Stimulated activated CD4-positive, alpha-beta T cell treated with anti-CD3 and anti-CD28 coated beads, Interleukin-15, amount 100 ng/mL, for 1 hour (primary cell): Measurements from ENCODE around the gene SAV1.
"Not testable (repeated sequence)": the region's sequence is repeated elsewhere in the genome, so short reads cannot be mapped to it uniquely, and the experiment has no call there.

ENCODE experiments used
- DNase-seq, 2 donors: peaks; one replicate each; pipeline ENCODE4 v3.0.0-alpha.2; 2020; ENCODE audit warnings: low read depth in 1 of 2, low spot score in 1 of 2

SAV1 gene

DNA sequence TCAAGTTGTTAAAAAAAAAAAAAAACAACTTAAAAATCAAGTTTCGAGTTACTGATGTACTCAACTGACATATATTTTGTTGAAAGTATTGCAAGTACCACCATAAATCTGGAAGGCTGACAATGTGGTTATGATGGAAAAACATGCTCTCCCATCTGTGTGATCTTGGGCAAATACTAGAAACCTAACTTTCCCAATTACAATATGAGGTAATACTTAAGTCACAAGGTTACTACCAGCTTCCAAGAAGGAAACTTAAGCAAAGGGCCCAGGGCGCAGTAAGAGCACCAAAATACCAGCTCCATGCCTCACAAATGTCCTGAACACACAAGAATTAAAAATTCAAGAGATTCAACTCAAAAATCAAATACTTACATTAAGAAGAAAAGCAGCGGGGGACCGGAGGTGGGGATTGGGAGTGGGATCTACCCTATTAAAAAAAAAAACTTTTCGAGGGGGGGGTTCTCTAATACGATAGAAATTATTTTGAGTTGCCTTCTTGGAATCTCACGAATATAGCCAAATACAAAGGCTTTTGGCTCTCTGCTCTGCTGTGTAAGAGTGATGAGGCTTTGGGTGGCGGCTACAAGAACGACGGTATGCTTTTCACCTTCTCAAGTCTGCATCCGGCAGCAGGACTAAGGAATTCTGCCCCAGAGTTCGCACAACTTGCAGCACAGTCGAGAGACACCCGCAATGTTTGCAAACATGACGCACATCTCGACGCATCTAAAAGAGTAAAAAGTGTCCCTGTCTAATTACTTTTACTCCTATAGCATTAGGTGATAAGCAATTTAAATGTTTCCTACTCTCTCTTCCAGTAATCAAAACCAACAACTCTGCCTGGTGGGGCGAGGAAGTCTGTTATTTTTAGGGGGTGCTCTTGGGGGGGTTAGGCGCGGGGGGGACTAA is 1.1 kb downstream of the SAV1 start:
- DNase-seq: no peak

- not testable (repeated sequence) for DNase-seq
These were observed 2.8 kb downstream of the SAV1 start for GRCh38 chr14:50665300-50665699.

- DNase-seq: not testable (repeated sequence)
These were observed 3.5 kb downstream of the SAV1 start for GRCh38 chr14:50664579-50664978.

DNA sequence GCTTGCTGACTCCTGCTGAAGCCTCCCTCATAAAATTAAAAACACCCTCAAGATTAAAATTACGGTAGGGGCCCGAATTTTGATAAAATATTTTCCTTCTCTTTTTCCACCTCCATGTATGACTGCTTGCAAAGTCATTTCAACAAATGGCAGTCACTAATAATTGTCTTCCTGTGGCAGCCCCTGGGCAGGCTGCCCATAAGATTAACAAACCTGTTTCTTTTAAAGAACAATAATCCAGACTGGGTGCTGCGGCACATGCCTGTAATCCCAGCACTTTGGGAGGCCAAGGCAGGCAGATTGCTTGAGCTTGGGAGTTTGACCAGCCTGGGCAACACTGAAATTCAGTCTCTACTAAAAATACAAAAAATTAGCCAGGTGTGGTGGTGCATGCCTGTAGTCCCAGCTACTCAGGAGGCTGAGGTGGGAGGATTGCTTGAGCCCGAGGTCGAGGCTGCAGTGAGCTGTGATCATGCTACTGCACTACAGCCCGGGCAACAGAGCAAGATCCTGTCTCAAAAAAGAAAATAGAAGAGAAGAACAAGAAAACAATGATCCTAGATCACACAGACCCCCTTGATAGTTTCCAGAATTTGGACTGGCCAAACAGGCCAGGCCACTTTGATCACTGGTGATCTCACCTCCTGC is 8.7 kb downstream of the SAV1 start:
- no peak for DNase-seq

GRCh38 chr14:50658203-50658602 is 9.9 kb downstream of the SAV1 start:
- no peak for DNase-seq

DNA sequence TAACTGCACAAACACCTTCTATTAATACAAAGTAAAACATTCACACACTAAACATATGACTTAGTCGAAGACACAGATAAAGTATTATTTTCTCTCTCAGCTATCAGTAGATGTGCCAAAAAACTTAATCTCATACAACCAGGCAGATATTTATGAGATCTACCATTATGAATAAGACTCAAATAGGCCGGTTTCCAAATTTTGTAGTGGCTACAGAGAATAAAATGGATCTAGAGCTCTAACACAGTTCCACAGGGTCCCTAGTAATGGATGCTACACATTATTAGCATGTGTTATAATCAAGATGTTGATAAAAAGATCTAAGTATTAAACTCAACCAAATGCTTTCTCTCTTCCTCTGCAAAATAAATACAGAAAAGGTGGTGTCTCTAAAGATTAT is 10.4 kb downstream of the SAV1 start:
- no peak for DNase-seq

DNA sequence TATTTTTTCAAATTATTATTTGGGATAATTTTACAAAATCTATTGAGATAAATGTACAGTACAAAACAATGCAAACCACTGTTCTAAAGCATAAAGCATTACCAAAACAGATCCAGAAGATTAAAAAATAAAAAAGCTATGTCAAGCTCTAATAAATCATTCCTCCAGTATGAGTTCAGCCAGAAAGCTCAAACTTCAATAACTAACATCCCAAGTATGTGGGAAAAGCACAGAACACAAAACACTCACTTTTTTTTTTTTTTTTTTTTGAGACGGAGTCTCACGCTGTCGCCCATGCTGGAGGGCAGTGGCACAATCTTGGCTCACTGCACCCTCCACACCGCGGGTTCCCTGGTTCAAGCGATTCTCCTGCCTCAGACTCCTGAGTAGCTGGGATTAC is 11.3 kb downstream of the SAV1 start:
- no peak for DNase-seq

DNA sequence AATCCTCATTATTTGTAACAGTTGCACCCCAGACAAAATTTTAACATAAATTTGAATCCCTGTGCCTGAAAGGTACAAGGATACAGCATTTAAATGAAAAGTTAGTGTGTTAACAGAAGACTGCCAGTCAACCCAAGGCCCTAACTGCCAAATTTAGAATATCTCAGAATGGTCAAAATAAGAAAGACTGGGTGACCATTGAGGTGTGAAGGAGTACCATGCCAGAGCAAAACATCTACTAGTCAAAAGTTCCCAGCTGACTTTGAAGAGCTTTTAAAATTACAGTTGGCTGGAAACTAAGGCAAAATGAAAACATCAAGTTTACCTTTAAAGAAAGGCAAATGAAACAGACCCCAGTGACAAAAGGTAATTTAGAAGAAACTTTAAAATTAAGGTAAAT is 18.4 kb downstream of the SAV1 start:
- no peak for DNase-seq

GRCh38 chr14:50647753-50648152 is 20.4 kb downstream of the SAV1 start:
- no peak for DNase-seq

GRCh38 chr14:50647282-50647681 is 20.8 kb downstream of the SAV1 start:
- no peak for DNase-seq

- no peak for DNase-seq
These were observed 33.0 kb downstream of the SAV1 start for GRCh38 chr14:50635141-50635540.

- DNase-seq: no peak
These were observed 34.2 kb downstream of the SAV1 start for GRCh38 chr14:50633954-50634353.

- DNase-seq: no peak
These were observed 36.7 kb downstream of the SAV1 start for GRCh38 chr14:50631408-50631821.

- not testable (repeated sequence) for DNase-seq
These were observed 43.2 kb downstream of the SAV1 start for GRCh38 chr14:50624947-50625346.

DNA sequence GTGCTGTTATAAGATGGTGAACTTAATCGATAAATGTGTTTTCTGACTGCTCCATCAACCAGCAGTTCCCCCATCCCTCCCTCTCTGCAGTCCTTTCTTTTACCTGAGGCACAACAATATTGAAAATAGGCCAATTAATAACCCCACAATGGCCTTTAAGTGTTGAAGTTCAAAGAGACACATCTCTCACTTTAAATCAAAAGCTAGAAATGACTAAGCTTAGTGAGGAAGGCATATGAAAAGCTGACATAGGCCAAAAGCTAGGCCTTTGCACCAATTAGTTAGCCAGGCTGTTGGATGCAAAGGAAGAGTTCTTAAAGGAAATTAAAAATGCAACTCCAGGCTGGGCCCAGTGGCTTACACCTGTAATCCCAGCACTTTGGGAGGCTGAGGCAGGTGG is 43.7 kb downstream of the SAV1 start:
- no peak for DNase-seq

- DNase-seq: no peak
These were observed 45.1 kb downstream of the SAV1 start for GRCh38 chr14:50622978-50623377.

DNA sequence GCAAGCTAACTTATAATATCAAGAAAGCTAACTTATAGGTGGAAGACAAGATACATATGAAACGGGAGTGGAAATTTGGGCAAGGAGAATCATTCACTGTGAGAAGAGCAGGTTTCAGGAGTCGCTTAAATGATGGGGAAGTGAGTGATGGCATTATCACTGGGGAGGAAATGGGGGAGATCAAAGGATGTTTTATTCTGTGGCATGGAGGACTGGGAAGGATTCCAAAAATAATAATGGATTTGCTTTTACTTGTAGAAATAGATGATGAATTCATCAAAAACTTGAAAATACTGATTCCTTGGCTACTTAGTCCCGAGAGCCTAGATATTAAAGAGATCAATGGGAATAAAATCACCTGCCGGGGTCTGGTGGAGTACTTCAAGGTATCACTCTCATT is 47.8 kb downstream of the SAV1 start:
- DNase-seq: no peak

GRCh38 chr14:50619569-50620141 is 48.5 kb downstream of the SAV1 start:
- no peak for DNase-seq

DNA sequence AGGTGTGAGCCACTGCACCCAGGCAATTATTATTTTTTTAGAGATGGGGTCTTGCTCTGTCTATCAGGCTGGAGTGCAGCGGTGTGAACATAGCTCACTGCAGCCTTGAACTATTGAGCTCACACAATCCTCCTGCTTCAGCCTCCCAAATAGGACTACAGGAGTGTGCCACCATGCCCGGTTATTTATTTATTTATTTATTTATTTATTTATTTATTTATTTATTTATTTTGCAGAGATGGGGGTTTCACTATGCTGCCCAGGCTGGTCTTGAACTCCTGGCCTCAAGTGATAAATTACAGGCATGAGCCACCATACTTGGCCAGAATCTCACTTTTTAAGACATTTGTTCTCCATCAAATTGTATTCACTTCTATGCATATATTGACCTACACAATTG is 51.8 kb downstream of the SAV1 start:
- DNase-seq: no peak

DNA sequence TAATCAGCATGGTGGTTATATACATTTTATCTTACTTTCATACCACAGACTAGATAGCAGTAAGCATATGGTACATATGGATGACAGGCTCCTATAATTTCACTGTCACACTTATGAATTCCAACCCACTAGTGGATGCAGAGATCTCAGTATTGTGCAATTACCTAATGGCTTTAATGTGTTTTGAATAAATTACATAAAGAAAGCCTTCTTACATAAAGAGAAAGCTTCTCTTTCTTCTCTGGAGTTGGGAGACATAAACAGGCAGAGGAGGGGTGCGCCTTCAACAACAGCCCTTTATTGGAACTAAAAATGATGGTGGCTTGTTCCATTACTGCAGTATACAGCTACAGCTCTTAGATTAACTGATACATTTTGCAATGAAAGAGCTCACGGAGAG is 52.6 kb downstream of the SAV1 start:
- no peak for DNase-seq

DNA sequence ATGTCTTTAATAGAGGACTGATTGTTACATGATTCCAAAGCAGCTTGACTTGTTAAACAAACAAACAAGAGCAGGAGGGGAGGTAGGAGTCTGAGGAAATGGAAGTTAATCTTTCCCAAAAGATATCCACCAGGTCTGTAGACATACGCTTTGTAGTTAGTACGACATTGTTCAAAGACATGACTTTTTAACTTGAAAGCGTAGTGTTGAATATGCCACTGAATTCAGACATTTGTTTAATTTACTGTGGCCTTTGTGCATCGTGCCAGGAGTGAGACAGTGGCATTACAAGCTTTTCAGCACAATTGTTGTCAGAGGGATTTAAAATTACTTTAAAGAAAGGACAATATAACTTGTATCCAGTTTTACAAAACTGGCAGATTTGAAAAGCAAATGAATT is 53.0 kb downstream of the SAV1 start:
- DNase-seq: no peak

DNA sequence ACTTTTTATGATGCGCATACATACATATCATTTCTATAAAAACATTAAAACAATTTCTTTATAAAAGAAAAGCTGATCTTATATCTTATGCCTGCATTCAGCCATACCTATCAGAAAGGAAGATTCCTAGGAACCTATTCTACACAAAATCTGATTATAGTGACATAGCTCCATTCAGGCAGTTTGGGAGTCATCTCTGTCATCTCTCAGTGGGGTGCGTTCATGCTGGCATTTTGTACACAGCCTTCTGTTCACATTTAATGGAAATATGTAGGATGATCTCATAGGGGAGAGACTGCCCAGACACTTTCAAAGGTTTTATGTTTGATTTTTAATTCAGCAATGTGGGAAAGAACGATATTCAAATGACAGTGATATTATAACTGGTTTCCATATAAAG is 55.3 kb downstream of the SAV1 start:
- no peak for DNase-seq
